Mammary epithelial cell (primary cell): Measurements from ENCODE around the gene EVC2.

Experiments used
- EZH2 ChIP-seq: IDR thresholded peaks from 2 replicates; pipeline ENCODE4 v1.6.1; 2012; ENCODE audit warnings: low read length, inconsistent platforms, borderline replicate concordance
- TF ChIP-seq, protein P1 (sequence below), 2 donors: IDR thresholded peaks in 1 of 2; conservative IDR thresholded peaks in 1 of 2; 2 replicates each; pipeline ENCODE4 v1.5.1; 2011 to 2012; ENCODE audit warnings: inconsistent platforms in 2 of 2, low read length in 2 of 2, mild to moderate bottlenecking in 2 of 2, control low read depth in 1 of 2, low read depth in 1 of 2; ENCODE audit not compliant: insufficient read depth in 1 of 2; ENCODE audit errors: extremely low read depth in 1 of 2

DNA sequence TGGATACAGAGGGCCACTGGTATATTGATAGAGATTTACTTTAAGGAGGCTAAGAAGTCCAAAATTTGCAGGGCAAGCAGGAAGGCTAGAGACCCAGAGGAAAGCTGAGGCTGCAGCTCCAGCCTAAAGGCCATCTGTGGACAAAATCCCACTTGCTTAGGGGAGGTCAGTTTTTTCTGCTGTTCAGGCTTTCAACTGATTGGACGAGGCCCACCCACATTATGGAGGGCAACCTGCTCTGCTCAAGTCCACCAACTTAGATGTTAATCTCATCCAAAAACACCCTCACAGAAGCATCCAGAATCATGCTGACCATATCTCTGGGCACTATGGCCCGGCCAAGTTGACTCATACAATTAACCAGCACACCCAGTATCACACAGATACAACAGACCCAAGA is 176.3 kb downstream of the EVC2 start:
- TF ChIP-seq, protein P1, sequence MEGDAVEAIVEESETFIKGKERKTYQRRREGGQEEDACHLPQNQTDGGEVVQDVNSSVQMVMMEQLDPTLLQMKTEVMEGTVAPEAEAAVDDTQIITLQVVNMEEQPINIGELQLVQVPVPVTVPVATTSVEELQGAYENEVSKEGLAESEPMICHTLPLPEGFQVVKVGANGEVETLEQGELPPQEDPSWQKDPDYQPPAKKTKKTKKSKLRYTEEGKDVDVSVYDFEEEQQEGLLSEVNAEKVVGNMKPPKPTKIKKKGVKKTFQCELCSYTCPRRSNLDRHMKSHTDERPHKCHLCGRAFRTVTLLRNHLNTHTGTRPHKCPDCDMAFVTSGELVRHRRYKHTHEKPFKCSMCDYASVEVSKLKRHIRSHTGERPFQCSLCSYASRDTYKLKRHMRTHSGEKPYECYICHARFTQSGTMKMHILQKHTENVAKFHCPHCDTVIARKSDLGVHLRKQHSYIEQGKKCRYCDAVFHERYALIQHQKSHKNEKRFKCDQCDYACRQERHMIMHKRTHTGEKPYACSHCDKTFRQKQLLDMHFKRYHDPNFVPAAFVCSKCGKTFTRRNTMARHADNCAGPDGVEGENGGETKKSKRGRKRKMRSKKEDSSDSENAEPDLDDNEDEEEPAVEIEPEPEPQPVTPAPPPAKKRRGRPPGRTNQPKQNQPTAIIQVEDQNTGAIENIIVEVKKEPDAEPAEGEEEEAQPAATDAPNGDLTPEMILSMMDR (conservative IDR thresholded peaks at IDR 0.05 in 1 of 2, IDR thresholded peaks at IDR 0.05 in 1 of 2; ENCODE audit: extremely low read depth in 1 of 2, insufficient read depth in 1 of 2, low read depth in 1 of 2, low read length in 2 of 2): no peak
- no peak for TF ChIP-seq EZH2
